Activated CD8-positive, alpha-beta memory T cell treated with anti-CD3 and anti-CD28 coated beads for 4 hours (primary cell): ENCODE measurements around the gene DHRS3.
A peak's percentile ranks its signal among the peaks of the same experiment; 100 is the strongest.

ENCODE experiments used
- DNase-seq, 2 donors: peaks; one replicate each; pipeline ENCODE4 v3.0.0-alpha.2; 2020; ENCODE audit warnings: low read depth in 2 of 2

DHRS3 gene

GRCh38 chr1:12616709-12617373 is 1.2 kb downstream of the DHRS3 start:
- DNase-seq = no peak

GRCh38 chr1:12615865-12616708 is 1.9 kb downstream of the DHRS3 start:
- no peak for DNase-seq

- no peak for DNase-seq
These were observed 2.7 kb downstream of the DHRS3 start for GRCh38 chr1:12615159-12615864.

- no peak for DNase-seq
These were observed 3.4 kb downstream of the DHRS3 start for GRCh38 chr1:12614402-12615158.

- DNase-seq = no peak
These were observed 4.8 kb downstream of the DHRS3 start for GRCh38 chr1:12613180-12613579.

GRCh38 chr1:12610941-12611340 is 7.1 kb downstream of the DHRS3 start:
- no peak for DNase-seq

GRCh38 chr1:12610305-12610935 is 7.6 kb downstream of the DHRS3 start:
- no peak for DNase-seq

- no peak for DNase-seq
These were observed 8.5 kb downstream of the DHRS3 start for GRCh38 chr1:12609469-12610003.

- no peak for DNase-seq
These were observed 9.6 kb downstream of the DHRS3 start for GRCh38 chr1:12608311-12608957.

GRCh38 chr1:12607263-12607662 is 10.7 kb downstream of the DHRS3 start:
- DNase-seq = no peak

GRCh38 chr1:12604986-12605385 is 13.0 kb downstream of the DHRS3 start:
- no peak for DNase-seq

GRCh38 chr1:12604114-12604874 is 13.7 kb downstream of the DHRS3 start:
- peak; percentile 38 to 64 for DNase-seq

GRCh38 chr1:12603224-12603623 is 14.8 kb downstream of the DHRS3 start:
- no peak for DNase-seq

GRCh38 chr1:12602659-12603024 is 15.4 kb downstream of the DHRS3 start:
- DNase-seq = no peak

GRCh38 chr1:12601700-12602658 is 16.0 kb downstream of the DHRS3 start:
- no peak for DNase-seq

GRCh38 chr1:12600880-12601633 is 17.0 kb downstream of the DHRS3 start:
- DNase-seq = no peak

- DNase-seq = no peak
These were observed 17.7 kb downstream of the DHRS3 start for GRCh38 chr1:12600335-12600734.

- no peak for DNase-seq
These were observed 18.4 kb downstream of the DHRS3 start for GRCh38 chr1:12599657-12600056.
